ENCODE measurements around the gene PDE11A. TPM values are rescaled to one million over a fixed set of nuclear protein-coding genes. Genes with fewer than 3 reads are reported as not detected.

The PDE11A gene
- total RNA-seq, 4 donors from 2014 or later, result 1.7 TPM; not detected in 3

GRCh38 chr2:178009813-178010212 is 62.8 kb downstream of the PDE11A start:
- Histone ChIP-seq H3K27ac (no peak overlapping the region), H3K27me3 (no peaks in the 10 kb centered on the region), H3K9me3 (no peaks in the 10 kb centered on the region), H3K36me3 (no peaks in the 10 kb centered on the region), H3K4me1 (no peaks in the 10 kb centered on the region), H3K4me3 (no peak overlapping the region)
- DNase-seq (ENCODE audit: low spot score in 2 of 2), result no peak
- TF ChIP-seq CTCF (IDR thresholded peaks at IDR 0.05) (no peak), POLR2A (IDR thresholded peaks at IDR 0.05) (no peak), EP300 (IDR thresholded peaks at IDR 0.05) (no peak)
- WGBS, 2 donors, result 84 to 94% methylated on average over 1 of the region's 1 CpG

GRCh38 chr2:178008636-178009289 is 63.8 kb downstream of the PDE11A start:
- H3K27ac ChIP-seq, result no peak overlapping the region
- no peak overlapping the region for H3K4me3 ChIP-seq
- TF ChIP-seq CTCF (IDR thresholded peaks at IDR 0.05), result no peak
- TF ChIP-seq EP300 (IDR thresholded peaks at IDR 0.05), result no peak
- no peak for TF ChIP-seq POLR2A (IDR thresholded peaks at IDR 0.05)
- no peaks in the 10 kb centered on the region for H3K4me1 ChIP-seq
- H3K27me3 ChIP-seq, result no peaks in the 10 kb centered on the region
- WGBS, 2 donors, result 39 to 49% methylated on average over 5 of the region's 5 CpGs
- H3K9me3 ChIP-seq, result no peaks in the 10 kb centered on the region
- DNase-seq (ENCODE audit: low spot score in 2 of 2), result no peak
- H3K36me3 ChIP-seq, result no peaks in the 10 kb centered on the region

- Histone ChIP-seq H3K9me3 (no peaks in the 10 kb centered on the region), H3K36me3 (no peaks in the 10 kb centered on the region), H3K4me3 (no peak overlapping the region), H3K27me3 (no peaks in the 10 kb centered on the region), H3K4me1 (no peaks in the 10 kb centered on the region), H3K27ac (no peak overlapping the region)
- TF ChIP-seq POLR2A (IDR thresholded peaks at IDR 0.05) (no peak), EP300 (IDR thresholded peaks at IDR 0.05) (no peak), CTCF (IDR thresholded peaks at IDR 0.05) (no peak)
- no peak for DNase-seq (ENCODE audit: low spot score in 2 of 2)
- WGBS, 2 donors, result 92 to 94% methylated on average over 1 of the region's 1 CpG
Measured at GRCh38 chr2:178006710-178007109, 65.9 kb downstream of the PDE11A start.

DNA sequence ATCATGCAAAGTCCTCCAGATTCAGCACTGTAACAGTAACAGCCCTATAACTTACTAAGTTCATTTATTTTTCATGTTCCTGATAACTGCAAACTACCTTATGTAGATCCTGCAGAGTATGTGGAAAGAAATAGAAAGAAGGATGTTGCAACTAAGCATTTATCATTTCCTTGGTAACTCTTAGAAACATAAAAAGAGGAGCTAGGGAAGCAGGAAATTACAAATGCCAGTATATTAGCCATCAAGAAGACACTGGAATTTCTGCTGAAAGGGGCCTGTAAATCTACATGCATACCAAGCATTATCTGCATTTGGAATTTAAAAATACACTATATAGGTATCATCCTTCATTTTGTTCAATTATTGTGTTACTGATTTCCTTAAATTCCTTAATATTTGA is 66.8 kb downstream of the PDE11A start:
- Histone ChIP-seq H3K4me3 (no peak overlapping the region), H3K27ac (no peak overlapping the region), H3K9me3 (no peaks in the 10 kb centered on the region), H3K4me1 (no peaks in the 10 kb centered on the region), H3K36me3 (no peaks in the 10 kb centered on the region), H3K27me3 (no peaks in the 10 kb centered on the region)
- TF ChIP-seq EP300 (IDR thresholded peaks at IDR 0.05), result no peak
- no peak for TF ChIP-seq POLR2A (IDR thresholded peaks at IDR 0.05)
- no peak for TF ChIP-seq CTCF (IDR thresholded peaks at IDR 0.05)
- no peak for DNase-seq (ENCODE audit: low spot score in 2 of 2)

DNA sequence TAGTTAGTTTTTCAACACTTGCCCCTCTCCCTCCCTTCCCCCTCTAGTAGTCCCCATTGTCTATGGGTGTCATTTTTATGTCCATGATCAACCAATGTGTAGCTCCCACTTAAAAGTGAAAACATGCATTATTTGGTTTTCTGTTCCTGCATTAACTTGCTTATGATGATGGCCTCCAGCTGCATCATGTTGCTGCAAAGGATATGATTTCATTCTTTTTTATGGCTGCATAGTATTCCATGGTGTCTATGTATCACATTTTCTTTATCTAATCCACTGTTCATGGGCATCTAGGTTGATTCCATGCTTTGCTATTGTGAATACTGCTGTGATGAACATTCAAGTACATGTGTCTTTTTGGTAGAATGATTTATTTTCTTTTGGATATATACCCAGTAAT is 70.5 kb downstream of the PDE11A start:
- no peak for DNase-seq (ENCODE audit: low spot score in 2 of 2)
- Histone ChIP-seq H3K36me3 (no peaks in the 10 kb centered on the region), H3K9me3 (no peaks in the 10 kb centered on the region), H3K4me3 (no peak overlapping the region), H3K27ac (no peak overlapping the region), H3K4me1 (no peaks in the 10 kb centered on the region), H3K27me3 (no peaks in the 10 kb centered on the region)
- TF ChIP-seq CTCF (IDR thresholded peaks at IDR 0.05) (no peak), POLR2A (IDR thresholded peaks at IDR 0.05) (no peak), EP300 (IDR thresholded peaks at IDR 0.05) (no peak)

Measured in tibial nerve (tissue), 4 donors.